ENCODE results near the gene IMPDH2. TPM values are rescaled to one million over a fixed set of nuclear protein-coding genes. Genes with fewer than 3 reads are reported as not detected.

Gene IMPDH2
- total and polyA plus RNA-seq, 2 of the 8 experiments (the other 6 are each of a cell fraction or from before 2014, with no cell fraction given) = 374 to 409 TPM

- TF ChIP-seq TCF12 (IDR thresholded peaks at IDR 0.05; ENCODE audit: low read depth, low read length) = no peak
- TF ChIP-seq, protein P1, sequence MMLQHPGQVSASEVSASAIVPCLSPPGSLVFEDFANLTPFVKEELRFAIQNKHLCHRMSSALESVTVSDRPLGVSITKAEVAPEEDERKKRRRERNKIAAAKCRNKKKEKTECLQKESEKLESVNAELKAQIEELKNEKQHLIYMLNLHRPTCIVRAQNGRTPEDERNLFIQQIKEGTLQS (IDR thresholded peaks at IDR 0.05; ENCODE audit: insufficient read depth, low read depth, low read length) = no peak
- TF ChIP-seq POLR2A (IDR thresholded peaks at IDR 0.05; ENCODE audit: control extremely low read depth in 1 of 2, low read depth in 2 of 2, low read length in 2 of 2) = no peak
- no peak for TF ChIP-seq YY1 (IDR thresholded peaks at IDR 0.05; ENCODE audit: low read depth, low read length)
- no peak for TF ChIP-seq JUND (IDR thresholded peaks at IDR 0.05; ENCODE audit: low read length)
- TF ChIP-seq SP1 (IDR thresholded peaks at IDR 0.05; ENCODE audit: low read depth, low read length) = no peak
Measured at GRCh38 chr3:49035281-49035680, 6.1 kb upstream of the IMPDH2 start (continued).

All from H1 (cell line).